GM18909 (cell line): ENCODE results near the gene MARK2.

Experiments
- ATAC-seq: cut with Tn5 transposase; IDR thresholded peaks from one replicate; pipeline ENCODE4 v1.9.1; 2021; ENCODE audit warnings: mild to moderate bottlenecking; ENCODE audit not compliant: unreplicated experiment, poor library complexity

Gene MARK2

GRCh38 chr11:63918507-63919191 lies 79.7 kb downstream of the MARK2 start:
- no peak for ATAC-seq

GRCh38 chr11:63919267-63920125 lies 80.6 kb downstream of the MARK2 start:
- ATAC-seq: no peak

- ATAC-seq: no peak
These were observed 81.4 kb downstream of the MARK2 start for GRCh38 chr11:63920126-63920938.

- no peak for ATAC-seq
These were observed 82.1 kb downstream of the MARK2 start for GRCh38 chr11:63920939-63921417.

- no peak for ATAC-seq
These were observed 83.8 kb downstream of the MARK2 start for GRCh38 chr11:63922673-63923192.

- no peak for ATAC-seq
These were observed 84.4 kb downstream of the MARK2 start for GRCh38 chr11:63923319-63923718.

- ATAC-seq: no peak
These were observed 90.7 kb downstream of the MARK2 start for GRCh38 chr11:63929616-63930015.

GRCh38 chr11:63931045-63931444 lies 92.1 kb downstream of the MARK2 start:
- ATAC-seq: no peak

- no peak for ATAC-seq
These were observed 93.0 kb downstream of the MARK2 start for GRCh38 chr11:63931876-63932275.

- no peak for ATAC-seq
These were observed 94.5 kb downstream of the MARK2 start for GRCh38 chr11:63933459-63933858.

- ATAC-seq: peak; percentile 13
These were observed 99.0 kb downstream of the MARK2 start for GRCh38 chr11:63937713-63938478.

- ATAC-seq: peak; percentile 92
These were observed 99.8 kb downstream of the MARK2 start, which contains the start of gene NAA40 for GRCh38 chr11:63938479-63939396. Gene NAA40 (plus strand): TSS chr11:63939002. CDS start chr11:63939097, 95 bp downstream.

GRCh38 chr11:63939397-63939891 lies 100.5 kb downstream of the MARK2 start:
- ATAC-seq: no peak

- ATAC-seq: no peak
These were observed 101.9 kb downstream of the MARK2 start for GRCh38 chr11:63940786-63941185.

- no peak for ATAC-seq
These were observed 103.0 kb downstream of the MARK2 start for GRCh38 chr11:63941901-63942300.

GRCh38 chr11:63942803-63943202 lies 103.9 kb downstream of the MARK2 start:
- ATAC-seq: no peak

GRCh38 chr11:63944987-63945386 lies 106.1 kb downstream of the MARK2 start:
- ATAC-seq: no peak

- no peak for ATAC-seq
These were observed 106.7 kb downstream of the MARK2 start for GRCh38 chr11:63945477-63946163.
